Esophagus muscularis mucosa (tissue), 4 donors: ENCODE results near the gene GRIK1. TPM values are rescaled to one million over a fixed set of nuclear protein-coding genes. Genes with fewer than 3 reads are reported as not detected.

Source experiments
- DNase-seq: peaks from one replicate; pipeline ENCODE4 v3.0.0-alpha.2; 2017; ENCODE audit errors: extremely low spot score
- H3K27ac ChIP-seq, 4 donors: fragments of 200-600 bp; sonication (generic); replicated peaks in 1 of 4; 1 replicate in 3 of 4; 2 replicates in 1 of 4; pipeline ENCODE4 v1.5.1; 2016 to 2019; ENCODE audit warnings: mild to moderate bottlenecking in 1 of 4
- H3K27me3 ChIP-seq, 4 donors: fragments of 200-600 bp; sonication (generic); one replicate each; pipeline versions ENCODE4 v1.5.1 to v1.6.0; 2016 to 2019
- H3K36me3 ChIP-seq, 4 donors: fragments of 200-600 bp; sonication (generic); one replicate each; pipeline ENCODE4 v1.5.1; 2016 to 2019
- H3K4me1 ChIP-seq, 4 donors: fragments of 200-600 bp; sonication (generic); one replicate each; pipeline ENCODE4 v1.5.1; 2016 to 2019
- H3K4me3 ChIP-seq, 4 donors: fragments of 200-600 bp; sonication (generic); 1 replicate in 2 of 4; 2 replicates in 2 of 4; pipeline ENCODE4 v1.5.1; 2016 to 2019; ENCODE audit warnings: mild to moderate bottlenecking in 4 of 4, moderate library complexity in 1 of 4
- H3K9me3 ChIP-seq, 4 donors: fragments of 200-600 bp; sonication (generic); 1 replicate in 3 of 4; 2 replicates in 1 of 4; pipeline ENCODE4 v1.5.1; 2016 to 2019
- EP300 ChIP-seq: sonication (generic); formaldehyde crosslinking; IDR thresholded peaks from one replicate; pipeline ENCODE4 v1.6.1; 2017; ENCODE audit warnings: antibody characterized with exemption
- POLR2A ChIP-seq: fragments of 450-650 bp; IDR thresholded peaks from one replicate; pipeline ENCODE4 v1.6.1; 2017; ENCODE audit warnings: antibody characterized with exemption, moderate library complexity, mild to moderate bottlenecking, low read depth
- POLR2AphosphoS5 ChIP-seq, 2 donors: sonication (generic); formaldehyde crosslinking; IDR thresholded peaks; one replicate each; pipeline ENCODE4 v1.6.1; 2017; ENCODE audit warnings: antibody characterized with exemption in 2 of 2
- WGBS: methylation state at CpG from one replicate; pipeline ENCODE4 v1.1.5; 2018; 5-methylcytosine and 5-hydroxymethylcytosine counted together
- intact Hi-C: fragments of 100-400 bp; cut with DNase I; formaldehyde crosslinking; loops from one replicate; pipeline ENCODE4 v1.15.1; 2023
- total RNA-seq, 4 donors: library from RNA; depleted of rRNA; stranded (reverse); fragments of >200 nt; gene quantifications; one replicate each; pipeline versions ENCODE4 v1.1.0 to v1.2.1, GENCODE V29; 2016
- TF ChIP-seq, protein P1 (sequence below), 3 experiments: fragments of 200-600 bp in 2 of 3; fragments of 450-650 bp in 1 of 3; sonication (generic) in 2 of 3; IDR thresholded peaks; one replicate each; pipeline ENCODE4 v1.5.1; 2017 to 2019; ENCODE audit warnings: antibody characterized with exemption in 3 of 3, mild to moderate bottlenecking in 2 of 3, moderate library complexity in 1 of 3

Gene GRIK1
- total RNA-seq, 4 donors from 2014 or later = 0.19 to 0.40 (median 0.33) TPM; not detected in 1

DNA sequence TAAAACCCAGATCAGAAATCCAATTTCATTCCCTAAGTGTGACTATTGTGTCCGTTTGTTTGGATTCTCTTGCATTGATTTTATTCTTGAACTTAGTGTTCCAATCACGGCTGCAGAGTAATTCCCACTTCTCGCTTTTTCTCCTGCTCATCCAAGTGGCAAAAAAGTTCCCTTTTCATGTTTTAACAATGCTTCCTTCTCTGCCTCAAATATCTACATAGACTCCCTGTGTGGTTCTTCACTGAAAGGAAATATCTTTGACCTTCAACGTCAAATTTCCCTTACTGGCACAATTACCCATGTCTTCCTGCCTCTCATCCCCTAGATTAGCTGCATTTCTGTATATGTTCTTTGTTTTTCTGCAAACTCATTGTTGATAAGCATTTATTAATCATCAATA is 335.7 kb downstream of the GRIK1 start:
- Histone ChIP-seq H3K27ac (no peak overlapping the region), H3K27me3 (no peaks in the 10 kb centered on the region), H3K4me1 (no peaks in the 10 kb centered on the region), H3K9me3 (no peaks in the 10 kb centered on the region), H3K4me3 (no peak overlapping the region), H3K36me3 (no peaks in the 10 kb centered on the region)
- TF ChIP-seq POLR2AphosphoS5 (IDR thresholded peaks at IDR 0.05) (no peak), POLR2A (no peak)
- DNase-seq = no peak
- 77% methylated on average over 4 of the region's 4 CpGs for WGBS
- intact Hi-C loops = no loop called here

DNA sequence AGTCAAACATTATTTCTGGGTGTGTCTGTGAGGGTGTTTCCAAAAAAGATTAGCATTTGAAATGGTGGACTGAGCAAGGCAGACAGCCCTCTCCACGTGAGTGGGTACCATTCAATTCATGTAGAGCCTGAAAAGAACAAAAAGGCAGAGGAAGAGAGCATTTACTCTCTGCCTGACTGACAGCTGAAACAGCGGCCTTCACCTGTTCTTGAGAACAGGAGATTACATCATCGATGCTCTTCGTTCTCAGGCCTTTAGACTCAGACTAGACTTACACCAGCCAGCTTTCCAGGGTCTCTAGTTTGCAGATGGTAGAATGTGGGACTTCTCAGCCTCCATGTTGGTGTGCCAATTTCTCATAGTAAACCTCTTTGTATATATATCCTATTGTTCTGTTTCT is 338.7 kb downstream of the GRIK1 start:
- Histone ChIP-seq H3K36me3 (no peaks in the 10 kb centered on the region), H3K27ac (no peak overlapping the region), H3K27me3 (no peaks in the 10 kb centered on the region), H3K4me1 (no peaks in the 10 kb centered on the region), H3K9me3 (no peaks in the 10 kb centered on the region), H3K4me3 (no peak overlapping the region)
- no peak for DNase-seq
- WGBS = 91% methylated on average over 4 of the region's 4 CpGs
- intact Hi-C loops = no loop called here
- TF ChIP-seq, protein P1, sequence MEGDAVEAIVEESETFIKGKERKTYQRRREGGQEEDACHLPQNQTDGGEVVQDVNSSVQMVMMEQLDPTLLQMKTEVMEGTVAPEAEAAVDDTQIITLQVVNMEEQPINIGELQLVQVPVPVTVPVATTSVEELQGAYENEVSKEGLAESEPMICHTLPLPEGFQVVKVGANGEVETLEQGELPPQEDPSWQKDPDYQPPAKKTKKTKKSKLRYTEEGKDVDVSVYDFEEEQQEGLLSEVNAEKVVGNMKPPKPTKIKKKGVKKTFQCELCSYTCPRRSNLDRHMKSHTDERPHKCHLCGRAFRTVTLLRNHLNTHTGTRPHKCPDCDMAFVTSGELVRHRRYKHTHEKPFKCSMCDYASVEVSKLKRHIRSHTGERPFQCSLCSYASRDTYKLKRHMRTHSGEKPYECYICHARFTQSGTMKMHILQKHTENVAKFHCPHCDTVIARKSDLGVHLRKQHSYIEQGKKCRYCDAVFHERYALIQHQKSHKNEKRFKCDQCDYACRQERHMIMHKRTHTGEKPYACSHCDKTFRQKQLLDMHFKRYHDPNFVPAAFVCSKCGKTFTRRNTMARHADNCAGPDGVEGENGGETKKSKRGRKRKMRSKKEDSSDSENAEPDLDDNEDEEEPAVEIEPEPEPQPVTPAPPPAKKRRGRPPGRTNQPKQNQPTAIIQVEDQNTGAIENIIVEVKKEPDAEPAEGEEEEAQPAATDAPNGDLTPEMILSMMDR (IDR thresholded peaks at IDR 0.05) = no peak
- no peak for TF ChIP-seq POLR2A
- no peak for TF ChIP-seq EP300
- TF ChIP-seq POLR2AphosphoS5 (IDR thresholded peaks at IDR 0.05) = no peak

DNA sequence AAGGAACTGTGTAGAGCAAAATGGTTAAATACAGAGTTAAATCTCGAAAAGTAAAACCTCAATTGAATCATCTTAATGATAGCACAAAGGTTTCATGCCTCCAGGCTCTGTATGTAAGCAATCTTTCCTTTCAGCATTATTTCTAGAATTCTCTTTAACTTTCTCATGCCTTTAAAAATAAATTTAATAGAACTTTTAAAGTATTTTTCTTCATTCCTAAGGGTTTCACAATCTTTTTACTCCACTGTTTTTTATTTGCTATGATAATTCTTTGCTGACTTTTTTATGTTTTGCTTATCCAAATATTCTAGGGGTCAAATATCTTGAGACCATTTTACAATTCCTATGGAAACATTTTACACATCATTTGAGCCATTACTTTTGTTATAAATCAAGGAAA is 353.1 kb downstream of the GRIK1 start:
- H3K36me3 ChIP-seq = no peaks in the 10 kb centered on the region
- no peak overlapping the region for H3K27ac ChIP-seq
- no peaks in the 10 kb centered on the region for H3K27me3 ChIP-seq
- H3K4me1 ChIP-seq = peaks cover 0 to 7% (median 3%) of the 10 kb centered on the region in 4 donors
- TF ChIP-seq EP300 = no peak
- TF ChIP-seq, protein P1 (IDR thresholded peaks at IDR 0.05) = no peak
- no peak for TF ChIP-seq POLR2A
- TF ChIP-seq POLR2AphosphoS5 (IDR thresholded peaks at IDR 0.05) = no peak
- intact Hi-C loops = no loop called here
- 90% methylated on average over 1 of the region's 1 CpG for WGBS
- no peak for DNase-seq
- H3K4me3 ChIP-seq = no peak overlapping the region
- no peaks in the 10 kb centered on the region for H3K9me3 ChIP-seq

DNA sequence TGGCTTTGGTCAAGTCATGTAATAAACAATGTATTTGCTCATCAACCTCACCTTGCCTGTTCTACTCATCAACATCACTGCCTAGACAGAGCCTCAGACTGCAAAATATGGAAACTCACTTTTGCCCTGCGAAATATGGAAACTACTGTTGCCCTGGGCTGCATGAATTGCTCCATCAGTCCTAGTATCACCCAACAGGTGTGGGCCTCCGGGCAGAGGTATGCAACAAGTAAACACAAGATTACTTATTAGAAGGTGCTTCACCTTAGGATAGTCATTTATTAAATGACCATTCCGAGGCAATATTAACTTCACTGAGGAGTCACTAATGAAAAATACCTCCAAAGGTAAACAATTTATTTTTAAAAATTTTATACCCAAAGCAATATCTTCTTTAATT is 354.3 kb downstream of the GRIK1 start:
- no peak overlapping the region for H3K27ac ChIP-seq
- H3K36me3 ChIP-seq = no peaks in the 10 kb centered on the region
- H3K27me3 ChIP-seq = no peaks in the 10 kb centered on the region
- no peaks in the 10 kb centered on the region for H3K9me3 ChIP-seq
- intact Hi-C loops = no loop called here
- peaks cover 0 to 7% (median 3%) of the 10 kb centered on the region in 4 donors for H3K4me1 ChIP-seq
- TF ChIP-seq EP300 = no peak
- no peak for TF ChIP-seq POLR2A
- TF ChIP-seq POLR2AphosphoS5 (IDR thresholded peaks at IDR 0.05) = no peak
- TF ChIP-seq, protein P1 (IDR thresholded peaks at IDR 0.05) = no peak
- no peak for DNase-seq
- 94% methylated on average over 3 of the region's 3 CpGs for WGBS
- H3K4me3 ChIP-seq = no peak overlapping the region

DNA sequence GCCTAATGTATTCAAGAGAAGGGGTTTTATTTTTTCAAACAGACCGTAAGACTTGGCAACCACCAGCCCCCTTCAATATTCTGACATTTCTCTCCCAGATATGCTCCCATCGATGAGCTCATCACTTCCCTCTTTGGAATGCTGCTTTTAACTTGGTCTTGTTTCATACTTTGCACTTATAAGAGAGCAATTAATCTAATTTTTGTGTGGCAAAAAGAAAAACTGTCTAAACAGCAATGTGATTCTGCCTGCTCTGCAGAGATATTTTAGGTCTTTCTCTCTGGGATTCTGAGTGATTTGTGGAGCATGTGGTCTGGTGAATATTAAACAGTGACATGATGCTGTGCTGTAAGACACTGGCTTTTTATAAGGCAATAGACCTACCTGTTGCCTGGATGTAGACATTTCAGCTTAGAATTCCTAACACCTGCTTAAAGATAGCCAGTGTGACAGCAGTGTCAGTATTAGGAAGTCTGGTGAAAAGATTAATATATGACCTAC is 356.3 kb downstream of the GRIK1 start:
- WGBS = 38% methylated on average over 2 of the region's 2 CpGs
- DNase-seq = no peak
- Histone ChIP-seq H3K4me3 (no peak overlapping the region), H3K36me3 (no peaks in the 10 kb centered on the region), H3K4me1 (peaks cover 0 to 7% (median 3%) of the 10 kb centered on the region in 4 donors), H3K27me3 (no peaks in the 10 kb centered on the region), H3K27ac (no peak overlapping the region), H3K9me3 (no peaks in the 10 kb centered on the region)
- TF ChIP-seq EP300 (no peak), POLR2A (no peak), POLR2AphosphoS5 (IDR thresholded peaks at IDR 0.05) (no peak)
- TF ChIP-seq, protein P1 (IDR thresholded peaks at IDR 0.05) = no peak
- intact Hi-C loops = no loop called here
